ENCODE results near the gene KANSL1L. TPM values are rescaled to one million over a fixed set of nuclear protein-coding genes. Genes with fewer than 3 reads are reported as not detected.

The KANSL1L gene
- total RNA-seq, 1 experiment from 2014 or later = 6.7 TPM

- ATAC-seq = no peak
- DNase-seq (ENCODE audit: low read depth, low spot score) = no peak
- CTCF ChIA-PET = no interaction called here
Measured at GRCh38 chr2:210174086-210174485, 2.9 kb upstream of the KANSL1L start.

DNA sequence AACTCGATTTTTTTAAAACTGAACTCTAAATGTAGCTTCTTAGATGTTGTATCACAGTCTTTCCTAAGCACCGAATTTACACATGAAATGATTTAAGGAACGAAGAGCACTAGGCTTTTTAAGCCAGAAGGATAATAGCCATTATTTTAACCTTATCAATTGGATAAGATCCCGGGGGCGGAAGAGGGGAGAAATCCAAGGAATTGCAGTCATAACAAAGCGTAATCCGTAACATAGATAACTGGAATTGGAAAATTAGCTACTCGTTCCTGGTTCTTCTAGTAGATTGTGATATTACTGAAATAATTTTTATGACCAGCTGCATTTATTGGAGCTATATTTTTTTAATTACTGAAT is 988 bp upstream of the KANSL1L start:
- H2AFZ ChIP-seq (ENCODE audit: low read depth, low read length, poor library complexity, severe bottlenecking) = peak overlapping the region; percentile 82
- peaks cover 15 to 37% of the 10 kb centered on the region in 2 experiments for H3K4me1 ChIP-seq (ENCODE audit: control insufficient read depth in 1 of 2, insufficient read depth in 2 of 2, low read length in 2 of 2)
- H3K27ac ChIP-seq (ENCODE audit: low read depth, low read length) = no peak overlapping the region
- intact Hi-C loops (cut with micrococcal nuclease) = loop anchor here (5.0 kb wide), 2 partner anchors 170 to 745 kb away; partner anchors contain the start of gene RPE
- RAD21 ChIA-PET (ENCODE audit: low non-redundant PET in 1 of 2, low total read pairs in 2 of 2, uncharacterized antibody in 2 of 2, unreplicated experiment in 2 of 2) = no interaction called here
- H3K36me3 ChIP-seq (ENCODE audit: control insufficient read depth in 1 of 2, insufficient read depth in 2 of 2, low read length in 2 of 2) = no peaks in the 10 kb centered on the region
- ATAC-seq (no peak), DNase-seq (ENCODE audit: low read depth, low spot score) (no peak)
- H3K4me3 ChIP-seq (replicated peaks in 1 of 2; ENCODE audit: low read depth in 1 of 2, low read length in 2 of 2) = peak overlapping the region; percentile 45 to 68; a peak in 3 of 4 replicates
- no peaks in the 10 kb centered on the region for H3K27me3 ChIP-seq (ENCODE audit: insufficient read depth, low read length)
- H3K9me3 ChIP-seq (ENCODE audit: control insufficient read depth in 1 of 2, insufficient read depth in 1 of 2, low read depth in 1 of 2, low read length in 2 of 2) = no peaks in the 10 kb centered on the region
- peak overlapping the region; percentile 82 for H3K4me2 ChIP-seq (ENCODE audit: low read length)
- no TSS peak for BruUV-seq (replicated peaks)
- POLR2A ChIA-PET = no interaction called here
- CTCF ChIA-PET = no interaction called here
- peaks cover 13% of the 10 kb centered on the region; the same call in 1 of the 2 replicates for H3K79me2 ChIP-seq (ENCODE audit: insufficient read depth, low read length)
- H3K9ac ChIP-seq (ENCODE audit: low read length) = peak overlapping the region; percentile 54; the same call in 1 of the 2 replicates
- no peaks in the 10 kb centered on the region for H3K9me2 ChIP-seq (ENCODE audit: insufficient read depth)
- no peaks in the 10 kb centered on the region for H4K20me1 ChIP-seq (ENCODE audit: insufficient read depth)
- TF ChIP-seq ATF3 (IDR thresholded peaks at IDR 0.05) (no peak), EZH2phosphoT487 (IDR thresholded peaks at IDR 0.05; ENCODE audit: borderline replicate concordance) (no peak), EGR1 (IDR thresholded peaks at IDR 0.05; ENCODE audit: low read depth) (no peak), ELF1 (IDR thresholded peaks at IDR 0.05; ENCODE audit: borderline replicate concordance, low read depth) (no peak), ZFX (IDR thresholded peaks at IDR 0.05) (no peak), REST (IDR thresholded peaks at IDR 0.05; ENCODE audit: low read depth) (no peak), SRF (IDR thresholded peaks at IDR 0.05; ENCODE audit: low read depth) (no peak), EZH2 (IDR thresholded peaks at IDR 0.05) (no peak), CEBPB (IDR thresholded peaks at IDR 0.05; ENCODE audit: low read depth) (no peak), ZNF274 (IDR thresholded peaks at IDR 0.05; ENCODE audit: low read depth, low read length) (no peak)

More at GRCh38 chr2:210174086-210174485, 2.9 kb upstream of the KANSL1L start:
- H3K27ac ChIP-seq (ENCODE audit: low read depth, low read length) = no peak overlapping the region
- H3K4me2 ChIP-seq (ENCODE audit: low read length) = no peak overlapping the region
- no TSS peak for BruUV-seq (replicated peaks)
- RAD21 ChIA-PET (ENCODE audit: low non-redundant PET in 1 of 2, low total read pairs in 2 of 2, uncharacterized antibody in 2 of 2, unreplicated experiment in 2 of 2) = no interaction called here
- POLR2A ChIA-PET = no interaction called here
- no peaks in the 10 kb centered on the region for H3K9me2 ChIP-seq (ENCODE audit: insufficient read depth)
- peaks cover 10% of the 10 kb centered on the region; the same call in 1 of the 2 replicates for H3K79me2 ChIP-seq (ENCODE audit: insufficient read depth, low read length)
- H3K27me3 ChIP-seq (ENCODE audit: insufficient read depth, low read length) = no peaks in the 10 kb centered on the region
- no peaks in the 10 kb centered on the region for H3K9me3 ChIP-seq (ENCODE audit: control insufficient read depth in 1 of 2, insufficient read depth in 1 of 2, low read depth in 1 of 2, low read length in 2 of 2)
- no peak overlapping the region for H2AFZ ChIP-seq (ENCODE audit: low read depth, low read length, poor library complexity, severe bottlenecking)
- no peaks in the 10 kb centered on the region for H4K20me1 ChIP-seq (ENCODE audit: insufficient read depth)
- no peak overlapping the region for H3K9ac ChIP-seq (ENCODE audit: low read length)
- intact Hi-C loops (cut with micrococcal nuclease) = loop anchor here (5.0 kb wide), 2 partner anchors 172 to 747 kb away; partner anchors contain the start of gene RPE
- peaks cover 6 to 18% of the 10 kb centered on the region in 2 experiments for H3K4me1 ChIP-seq (ENCODE audit: control insufficient read depth in 1 of 2, insufficient read depth in 2 of 2, low read length in 2 of 2)
- TF ChIP-seq SIN3A (IDR thresholded peaks at IDR 0.05; ENCODE audit: low read depth) = no peak
- TF ChIP-seq CTCF (IDR thresholded peaks at IDR 0.05 in 2 of 3, conservative IDR thresholded peaks at IDR 0.05 in 1 of 3; ENCODE audit: borderline replicate concordance in 1 of 3, insufficient read depth in 1 of 3, low read depth in 2 of 3, low read length in 2 of 3) = no peak
- TF ChIP-seq CBX3 (IDR thresholded peaks at IDR 0.05; ENCODE audit: low read depth) = no peak
- H3K36me3 ChIP-seq (ENCODE audit: control insufficient read depth in 1 of 2, insufficient read depth in 2 of 2, low read length in 2 of 2) = no peaks in the 10 kb centered on the region
- no peak overlapping the region for H3K4me3 ChIP-seq (replicated peaks in 1 of 2; ENCODE audit: low read depth in 1 of 2, low read length in 2 of 2)

Data from HCT116 (cell line).